Measurements from ENCODE around the gene NCR3LG1.
A peak's percentile ranks its signal among the peaks of the same experiment; 100 is the strongest.

The NCR3LG1 gene

GRCh38 chr11:17402486-17402885 is 50.9 kb downstream of the NCR3LG1 start:
- TF ChIP-seq, protein P1, sequence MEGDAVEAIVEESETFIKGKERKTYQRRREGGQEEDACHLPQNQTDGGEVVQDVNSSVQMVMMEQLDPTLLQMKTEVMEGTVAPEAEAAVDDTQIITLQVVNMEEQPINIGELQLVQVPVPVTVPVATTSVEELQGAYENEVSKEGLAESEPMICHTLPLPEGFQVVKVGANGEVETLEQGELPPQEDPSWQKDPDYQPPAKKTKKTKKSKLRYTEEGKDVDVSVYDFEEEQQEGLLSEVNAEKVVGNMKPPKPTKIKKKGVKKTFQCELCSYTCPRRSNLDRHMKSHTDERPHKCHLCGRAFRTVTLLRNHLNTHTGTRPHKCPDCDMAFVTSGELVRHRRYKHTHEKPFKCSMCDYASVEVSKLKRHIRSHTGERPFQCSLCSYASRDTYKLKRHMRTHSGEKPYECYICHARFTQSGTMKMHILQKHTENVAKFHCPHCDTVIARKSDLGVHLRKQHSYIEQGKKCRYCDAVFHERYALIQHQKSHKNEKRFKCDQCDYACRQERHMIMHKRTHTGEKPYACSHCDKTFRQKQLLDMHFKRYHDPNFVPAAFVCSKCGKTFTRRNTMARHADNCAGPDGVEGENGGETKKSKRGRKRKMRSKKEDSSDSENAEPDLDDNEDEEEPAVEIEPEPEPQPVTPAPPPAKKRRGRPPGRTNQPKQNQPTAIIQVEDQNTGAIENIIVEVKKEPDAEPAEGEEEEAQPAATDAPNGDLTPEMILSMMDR (IDR thresholded peaks at IDR 0.05; ENCODE audit: control insufficient read depth, insufficient read depth, low read depth, low read length, missing control alignments), result no peak
- DNase-seq (ENCODE audit: low read depth), result no peak
- H3K4me3 ChIP-seq (ENCODE audit: control insufficient read depth, low read depth, low read length), result no peak overlapping the region

GRCh38 chr11:17403980-17404759 is 52.6 kb downstream of the NCR3LG1 start:
- DNase-seq (ENCODE audit: low read depth), result peak; percentile 5
- TF ChIP-seq, protein P1 (IDR thresholded peaks at IDR 0.05; ENCODE audit: control insufficient read depth, insufficient read depth, low read depth, low read length, missing control alignments), result no peak

DNA sequence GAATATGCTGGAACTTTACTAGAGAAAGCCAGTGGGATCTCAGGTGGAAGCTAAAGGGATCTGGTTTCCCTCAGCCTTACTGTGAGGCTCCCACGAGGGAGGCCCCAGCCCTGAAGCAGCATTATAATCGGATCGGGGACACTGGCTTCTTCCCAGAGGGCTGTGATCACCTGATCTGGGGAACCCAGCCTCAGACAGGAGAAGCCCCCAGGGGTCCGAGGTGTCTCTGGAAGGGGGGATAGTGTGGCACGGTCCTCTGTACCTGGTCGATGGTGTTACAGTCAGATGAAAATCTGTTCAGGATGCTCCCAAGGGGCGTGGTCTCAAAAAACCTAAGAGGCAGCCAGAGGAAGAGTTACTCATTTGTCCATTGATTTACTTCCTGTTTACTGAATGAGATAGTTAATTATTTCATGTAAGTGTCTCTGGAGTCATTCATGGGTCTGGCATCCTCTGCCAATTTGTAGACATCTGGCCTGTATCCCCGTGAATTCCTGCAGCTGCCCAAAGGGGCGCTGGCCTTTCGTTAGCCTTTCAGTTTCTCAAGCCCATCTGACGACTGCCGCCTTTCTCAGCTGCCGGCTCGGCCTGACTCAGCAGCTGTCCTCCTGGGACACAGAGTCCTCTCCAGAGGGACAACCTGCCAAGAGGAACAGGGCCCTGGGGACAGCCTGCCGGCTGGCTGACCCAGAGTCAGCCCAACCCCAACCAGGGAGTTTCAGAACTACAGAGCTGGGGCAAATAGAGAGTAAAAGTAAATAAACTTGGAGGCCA is 53.8 kb downstream of the NCR3LG1 start:
- no peak for DNase-seq (ENCODE audit: low read depth)
- TF ChIP-seq, protein P1 (IDR thresholded peaks at IDR 0.05; ENCODE audit: control insufficient read depth, insufficient read depth, low read depth, low read length, missing control alignments), result no peak
- H3K4me3 ChIP-seq (ENCODE audit: control insufficient read depth, low read depth, low read length), result no peak overlapping the region

More at GRCh38 chr11:17403980-17404759, 52.6 kb downstream of the NCR3LG1 start:
- no peak overlapping the region for H3K4me3 ChIP-seq (ENCODE audit: control insufficient read depth, low read depth, low read length)

- DNase-seq (ENCODE audit: low read depth), result no peak
- TF ChIP-seq, protein P1 (IDR thresholded peaks at IDR 0.05; ENCODE audit: control insufficient read depth, insufficient read depth, low read depth, low read length, missing control alignments), result no peak
- no peak overlapping the region for H3K4me3 ChIP-seq (ENCODE audit: control insufficient read depth, low read depth, low read length)
Measured at GRCh38 chr11:17406082-17406817, 54.6 kb downstream of the NCR3LG1 start.

- no peak for DNase-seq (ENCODE audit: low read depth)
- TF ChIP-seq, protein P1 (IDR thresholded peaks at IDR 0.05; ENCODE audit: control insufficient read depth, insufficient read depth, low read depth, low read length, missing control alignments), result no peak
- H3K4me3 ChIP-seq (ENCODE audit: control insufficient read depth, low read depth, low read length), result no peak overlapping the region
Measured at GRCh38 chr11:17406818-17407149, 55.2 kb downstream of the NCR3LG1 start.

DNA sequence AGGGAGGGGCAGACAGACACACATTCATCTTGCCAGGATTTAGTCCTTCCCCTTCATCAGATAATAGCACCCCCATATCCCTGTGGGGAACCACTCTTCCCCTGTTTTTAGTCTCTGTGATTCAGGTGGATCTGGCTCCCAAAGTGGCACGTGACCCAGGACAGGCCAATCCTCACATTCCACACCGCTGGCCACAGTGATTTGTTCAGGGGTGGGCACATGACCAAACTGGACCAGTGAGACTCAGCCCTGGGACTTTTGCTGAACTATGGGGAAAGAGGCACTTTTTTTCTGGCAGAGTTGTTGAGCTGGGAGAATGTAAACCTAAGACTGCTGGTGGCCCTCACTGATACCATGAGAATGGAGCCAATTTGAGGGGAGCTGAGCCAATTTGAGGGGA is 56.0 kb downstream of the NCR3LG1 start:
- TF ChIP-seq, protein P1 (IDR thresholded peaks at IDR 0.05; ENCODE audit: control insufficient read depth, insufficient read depth, low read depth, low read length, missing control alignments), result no peak
- DNase-seq (ENCODE audit: low read depth), result no peak
- H3K4me3 ChIP-seq (ENCODE audit: control insufficient read depth, low read depth, low read length), result no peak overlapping the region
